ENCODE results near the gene SH2D3A.

Gene SH2D3A

GRCh38 chr19:6767357-6768235 is at the start of gene SH2D3A:
Gene SH2D3A, minus strand, starts transcription at chr19:6767435. Its CDS starts 3,687 bp downstream, at chr19:6763748.
- H3K4me3 ChIP-seq (ENCODE audit: low read depth, low read length), result peak within 1 kb of the TSS; percentile 63
- TF ChIP-seq CTCF (IDR thresholded peaks at IDR 0.05; ENCODE audit: low read depth, low read length, missing control alignments), result no peak
- peak; percentile 90 for DNase-seq (ENCODE audit: low read depth)

GRCh38 chr19:6813659-6814058 is 46.4 kb upstream of the SH2D3A start:
- DNase-seq (ENCODE audit: low read depth), result no peak
- no peak for TF ChIP-seq CTCF (IDR thresholded peaks at IDR 0.05; ENCODE audit: low read depth, low read length, missing control alignments)
- H3K4me3 ChIP-seq (ENCODE audit: low read depth, low read length), result no peak overlapping the region

- H3K4me3 ChIP-seq (ENCODE audit: low read depth, low read length), result no peak overlapping the region
- no peak for DNase-seq (ENCODE audit: low read depth)
- TF ChIP-seq CTCF (IDR thresholded peaks at IDR 0.05; ENCODE audit: low read depth, low read length, missing control alignments), result no peak
These were observed 45.4 kb upstream of the SH2D3A start for GRCh38 chr19:6812612-6813011.

- no peak for DNase-seq (ENCODE audit: low read depth)
- no peak overlapping the region for H3K4me3 ChIP-seq (ENCODE audit: low read depth, low read length)
- TF ChIP-seq CTCF (IDR thresholded peaks at IDR 0.05; ENCODE audit: low read depth, low read length, missing control alignments), result no peak
These were observed 44.7 kb upstream of the SH2D3A start for GRCh38 chr19:6811906-6812305.

- TF ChIP-seq CTCF (IDR thresholded peaks at IDR 0.05; ENCODE audit: low read depth, low read length, missing control alignments), result no peak
- DNase-seq (ENCODE audit: low read depth), result no peak
- no peak overlapping the region for H3K4me3 ChIP-seq (ENCODE audit: low read depth, low read length)
These were observed 44.1 kb upstream of the SH2D3A start for GRCh38 chr19:6811378-6811777.

GRCh38 chr19:6809262-6809661 is 42.0 kb upstream of the SH2D3A start:
- no peak overlapping the region for H3K4me3 ChIP-seq (ENCODE audit: low read depth, low read length)
- no peak for DNase-seq (ENCODE audit: low read depth)
- TF ChIP-seq CTCF (IDR thresholded peaks at IDR 0.05; ENCODE audit: low read depth, low read length, missing control alignments), result no peak

- no peak overlapping the region for H3K4me3 ChIP-seq (ENCODE audit: low read depth, low read length)
- DNase-seq (ENCODE audit: low read depth), result no peak
- TF ChIP-seq CTCF (IDR thresholded peaks at IDR 0.05; ENCODE audit: low read depth, low read length, missing control alignments), result no peak
These were observed 41.3 kb upstream of the SH2D3A start for GRCh38 chr19:6808494-6808893.
